Measurements from ENCODE around the gene ZNF296.

DNA sequence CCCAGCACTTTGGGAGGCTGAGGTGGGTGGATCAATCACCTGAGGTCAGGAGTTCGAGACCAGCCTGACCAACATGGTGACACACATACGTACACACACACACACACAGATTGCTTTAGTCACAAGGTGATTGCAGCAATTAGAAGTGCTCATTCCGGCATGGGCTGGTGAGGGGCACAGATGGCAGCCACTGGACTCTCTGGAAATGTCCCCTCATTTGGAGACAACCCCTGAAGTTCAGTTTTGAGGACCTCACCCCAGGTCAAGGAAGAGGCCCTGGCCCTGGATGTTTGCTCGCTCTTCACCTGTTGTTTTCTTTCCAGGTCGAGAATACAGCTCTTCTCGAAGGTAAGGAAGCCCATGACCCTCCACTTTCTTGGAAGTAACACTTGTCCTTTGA is 6.1 kb downstream of the ZNF296 start:
- TF ChIP-seq EZH2 (IDR thresholded peaks at IDR 0.05; ENCODE audit: low read length) (no peak), CTCF (optimal IDR thresholded peaks at IDR 0.05 in 1 of 3, IDR thresholded peaks at IDR 0.05 in 1 of 3, conservative IDR thresholded peaks at IDR 0.05 in 1 of 3; ENCODE audit: extremely low read depth in 1 of 3, insufficient read depth in 2 of 3, low read length in 3 of 3) (no peak)

All from keratinocyte (primary cell).